NCI-H2081 (cell line): Measurements from ENCODE around the gene ADAM29.
"Not testable (repeated sequence)": the region's sequence is repeated elsewhere in the genome, so short reads cannot be mapped to it uniquely, and the experiment has no call there.

ENCODE experiments used
- DNase-seq, 2 experiments: peaks; one replicate each; lab custom pipeline; 2025; lab: John Stamatoyannopoulos, UW

ADAM29 gene

DNA sequence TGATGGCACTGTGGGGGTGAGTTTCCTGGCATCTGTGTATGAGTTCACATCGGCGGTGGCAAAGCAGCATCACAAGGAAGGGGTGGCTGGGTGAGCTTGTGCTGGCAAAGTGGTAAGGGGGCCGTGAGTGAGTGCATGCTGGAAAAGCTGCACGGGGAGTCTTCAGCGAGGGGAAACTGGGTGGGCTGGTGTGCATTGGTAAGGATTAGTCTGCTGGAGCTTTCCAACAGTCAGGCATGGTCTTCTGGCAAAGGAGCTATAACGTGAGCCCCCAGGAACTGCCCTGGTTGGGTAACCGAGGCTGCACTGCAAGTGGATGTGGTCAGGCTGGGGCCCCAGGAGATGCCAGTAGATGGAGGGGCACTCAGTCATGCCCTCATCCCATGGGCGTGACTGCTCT lies 30.7 kb downstream of the ADAM29 start:
- DNase-seq: no peak

DNA sequence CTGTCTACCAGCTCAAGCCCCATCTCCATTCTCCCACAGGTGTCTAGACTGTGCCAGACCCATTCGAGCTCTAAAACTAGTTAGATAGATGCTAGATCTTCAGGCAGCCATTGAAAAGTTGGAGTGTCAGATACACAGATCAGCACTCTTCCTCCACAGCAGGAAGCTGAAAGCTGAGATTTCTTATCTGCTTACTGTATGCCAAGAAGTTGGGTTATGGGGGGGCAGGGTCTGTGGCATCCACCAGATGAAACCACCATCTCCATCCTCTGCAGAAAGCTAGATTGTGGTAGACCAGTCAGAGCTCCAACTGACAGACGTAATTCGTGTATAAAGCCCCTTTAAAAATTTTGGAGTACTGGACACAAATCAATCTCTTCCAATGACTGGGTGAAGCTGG lies 54.8 kb downstream of the ADAM29 start:
- DNase-seq: no peak

- no peak for DNase-seq
Measured at GRCh38 chr4:174973336-174973735, 55.2 kb downstream of the ADAM29 start.

DNA sequence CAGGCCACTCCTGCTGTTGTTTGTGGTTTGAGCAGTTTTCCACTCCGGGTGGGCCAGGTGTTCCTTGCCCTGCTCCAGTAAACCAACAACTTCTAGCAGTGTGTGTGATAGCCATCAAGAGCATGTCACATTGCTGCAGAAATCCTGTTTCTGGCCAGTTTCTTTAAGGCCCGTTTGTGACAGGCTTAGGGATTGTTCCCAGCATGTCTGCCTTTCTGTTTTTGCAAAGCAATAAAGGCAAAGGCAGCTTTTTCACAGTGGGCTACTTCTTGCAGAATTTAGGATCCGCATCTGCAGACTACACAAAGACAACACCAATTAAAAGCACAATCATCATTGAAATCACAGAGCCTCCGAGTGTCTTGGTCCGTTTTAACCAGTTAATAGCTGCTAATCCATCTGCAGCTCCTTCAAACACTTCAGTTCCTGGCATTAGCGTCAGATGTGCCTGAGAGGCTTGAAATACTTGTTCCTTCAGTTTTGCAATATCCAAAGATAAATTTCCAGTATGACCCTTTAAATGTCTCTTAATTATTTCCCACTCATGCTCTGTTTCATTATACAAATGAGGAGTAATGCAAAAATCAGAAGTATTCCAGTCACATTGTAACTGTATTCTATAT lies 65.1 kb downstream of the ADAM29 start:
- DNase-seq: no peak

- not testable (repeated sequence) for DNase-seq
Measured at GRCh38 chr4:174983870-174984269, 65.7 kb downstream of the ADAM29 start.

GRCh38 chr4:174989791-174990190 lies 71.6 kb downstream of the ADAM29 start:
- DNase-seq: no peak

- no peak for DNase-seq
Measured at GRCh38 chr4:174993916-174994315, 75.8 kb downstream of the ADAM29 start.

DNA sequence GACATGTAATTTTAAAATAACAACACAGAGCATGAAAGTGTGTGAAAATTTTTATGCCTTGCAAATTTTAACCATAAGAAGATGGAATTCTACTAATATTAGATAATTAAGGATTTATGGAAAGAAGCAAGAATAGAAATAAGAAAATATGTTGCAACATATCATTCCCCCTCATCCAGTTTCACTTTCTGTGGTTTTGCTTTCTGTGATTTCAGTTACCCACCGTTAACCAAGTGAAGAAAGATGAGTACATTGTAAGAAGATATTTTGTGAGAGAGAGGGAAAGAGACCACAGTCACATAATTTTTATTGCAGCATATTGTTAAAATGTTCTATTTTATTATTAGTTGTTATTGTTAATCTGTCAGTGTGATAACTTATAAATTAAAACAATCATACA lies 77.9 kb downstream of the ADAM29 start:
- DNase-seq: no peak

DNA sequence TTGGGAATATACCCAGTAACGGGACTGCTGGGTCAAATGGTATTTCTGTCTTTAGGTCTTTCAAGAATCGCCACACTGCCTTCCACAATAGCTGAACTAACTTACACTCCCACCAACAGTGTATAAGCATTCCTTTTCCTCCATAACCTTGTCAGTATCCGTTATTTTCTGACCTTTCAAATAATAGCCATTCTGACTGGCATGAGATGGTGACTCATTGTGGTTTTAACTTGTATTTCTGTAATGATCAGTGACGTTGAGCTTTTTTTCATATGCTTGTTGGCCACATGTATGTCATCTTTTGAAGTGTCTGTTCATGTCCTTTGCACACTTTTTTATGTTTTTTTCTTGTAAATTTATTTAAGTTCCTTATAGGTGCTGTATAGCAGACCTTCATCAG lies 81.2 kb downstream of the ADAM29 start:
- DNase-seq: no peak

DNA sequence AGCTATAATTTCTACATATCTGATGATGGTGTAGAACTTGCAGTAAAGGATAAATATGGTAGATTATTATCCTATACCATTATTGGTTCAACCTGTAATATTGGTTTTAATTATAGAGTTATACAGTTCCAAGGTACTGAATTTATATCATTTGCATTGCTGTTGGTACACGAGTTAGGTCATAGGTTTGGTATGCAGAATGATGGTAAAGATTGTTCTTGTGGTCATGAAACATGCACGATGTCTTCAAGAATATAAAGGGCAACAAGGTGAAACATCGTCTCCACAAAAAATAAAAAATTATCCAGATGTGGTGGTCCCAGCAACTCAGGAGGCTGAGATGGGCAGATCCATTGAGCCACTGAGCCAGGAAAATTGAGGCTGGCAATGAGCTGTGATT lies 99.6 kb downstream of the ADAM29 start:
- no peak for DNase-seq

- not testable (repeated sequence) for DNase-seq
Measured at GRCh38 chr4:175019447-175019846, 101.3 kb downstream of the ADAM29 start.
